AG09309 (cell line): ENCODE data around the gene NUCB1.

Experiments used
- DNase-seq: peaks from one replicate; pipeline ENCODE4 v3.0.0-alpha.2; 2010; ENCODE audit warnings: low read depth
- H3K4me3 ChIP-seq: 2 replicates; pipeline ENCODE4 v1.5.1; 2011; ENCODE audit warnings: mild to moderate bottlenecking, low read depth, low read length, moderate library complexity; ENCODE audit not compliant: control insufficient read depth
- CTCF ChIP-seq: IDR thresholded peaks from 2 replicates; pipeline ENCODE4 v1.5.1; 2011; ENCODE audit warnings: mild to moderate bottlenecking, low read depth, low read length, inconsistent platforms; ENCODE audit not compliant: insufficient read depth, control insufficient read depth; ENCODE audit errors: missing control alignments

Gene NUCB1

GRCh38 chr19:48943081-48943480, 43.0 kb downstream of the NUCB1 start:
- no peak overlapping the region for H3K4me3 ChIP-seq
- no peak for DNase-seq
- no peak for TF ChIP-seq CTCF

GRCh38 chr19:48945415-48945814, 45.3 kb downstream of the NUCB1 start:
- no peak for TF ChIP-seq CTCF
- DNase-seq = no peak
- no peak overlapping the region for H3K4me3 ChIP-seq

- TF ChIP-seq CTCF = no peak
- no peak for DNase-seq
- H3K4me3 ChIP-seq = no peak overlapping the region
Observed at GRCh38 chr19:48945817-48946216, 45.7 kb downstream of the NUCB1 start.

- no peak overlapping the region for H3K4me3 ChIP-seq
- no peak for DNase-seq
- TF ChIP-seq CTCF = no peak
Observed at GRCh38 chr19:48946463-48947257, 46.5 kb downstream of the NUCB1 start.

GRCh38 chr19:48947258-48947542, 47.1 kb downstream of the NUCB1 start:
- TF ChIP-seq CTCF = no peak
- no peak overlapping the region for H3K4me3 ChIP-seq
- no peak for DNase-seq

GRCh38 chr19:48950159-48950558, 50.0 kb downstream of the NUCB1 start:
- DNase-seq = no peak
- TF ChIP-seq CTCF = no peak

GRCh38 chr19:48950830-48951519, 50.9 kb downstream of the NUCB1 start:
- no peak for TF ChIP-seq CTCF
- H3K4me3 ChIP-seq = no peak overlapping the region
- no peak for DNase-seq

More at GRCh38 chr19:48950159-48950558, 50.0 kb downstream of the NUCB1 start:
- H3K4me3 ChIP-seq = no peak overlapping the region
